ENCODE data around the gene NXPH3. TPM values are rescaled to one million over a fixed set of nuclear protein-coding genes. Genes with fewer than 3 reads are reported as not detected.

NXPH3 gene
- total and polyA plus RNA-seq, 2 of the 13 experiments (the other 11 are each of a cell fraction or from before 2014, with no cell fraction given), result 0.04 to 0.58 TPM

DNA sequence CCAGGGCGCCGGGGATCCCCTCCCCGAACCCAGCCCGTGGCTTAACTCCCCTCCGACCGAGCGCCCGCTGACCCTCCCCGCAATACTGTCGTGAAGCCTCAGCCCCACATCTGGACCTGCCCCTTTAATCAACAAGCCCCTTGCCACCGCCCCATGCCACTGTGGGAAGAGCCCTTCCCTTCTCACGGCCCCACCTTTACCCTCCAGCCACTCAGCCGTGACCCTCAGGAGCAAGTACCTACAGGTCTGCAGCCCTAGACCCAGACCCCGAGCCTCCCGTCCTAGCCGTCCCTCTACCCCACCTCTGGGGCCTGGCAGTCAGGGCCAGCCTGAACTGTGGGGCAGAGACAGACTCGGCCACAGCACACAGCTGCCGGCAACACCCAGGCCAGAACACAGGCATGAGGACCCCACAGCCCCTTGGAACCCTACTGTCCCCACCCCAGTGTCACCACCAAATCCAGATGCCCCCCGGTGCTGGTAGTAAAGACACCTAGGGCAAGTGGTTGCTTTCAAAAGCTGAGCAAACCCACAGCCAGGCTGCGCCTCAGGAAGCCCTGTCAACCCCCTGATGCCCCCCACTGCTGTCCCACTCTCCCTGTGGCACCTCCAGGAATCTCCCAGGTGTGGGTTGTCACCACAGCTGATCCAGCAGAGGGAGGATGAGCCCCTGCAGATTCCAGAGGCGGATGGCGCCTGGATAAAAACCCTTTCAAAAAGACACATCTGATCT lies 1.4 kb downstream of the NXPH3 start (continued):
- TF ChIP-seq TAF15 (IDR thresholded peaks at IDR 0.05; ENCODE audit: low read depth, low read length, poor library complexity, severe bottlenecking) (no peak), MXI1 (IDR thresholded peaks at IDR 0.05; ENCODE audit: borderline replicate concordance, low read depth, low read length) (0 out of 3 replicates have a peak, but pooled peaks have one; percentile 18), PCBP2 (optimal IDR thresholded peaks at IDR 0.05; ENCODE audit: low read depth, low read length, poor library complexity, severe bottlenecking) (no peak), MAF1 (CRISPR knock-in tag; IDR thresholded peaks at IDR 0.05; ENCODE audit: borderline replicate concordance) (no peak), HNRNPL (IDR thresholded peaks at IDR 0.05; ENCODE audit: low read depth, low read length) (no peak), CCDC6 (CRISPR knock-in tag; IDR thresholded peaks at IDR 0.05) (no peak), ZNF746 (CRISPR knock-in tag; IDR thresholded peaks at IDR 0.05) (no peak), NKX3-1 (CRISPR knock-in tag; IDR thresholded peaks at IDR 0.05) (no peak), ZNF225 (CRISPR knock-in tag; IDR thresholded peaks at IDR 0.05) (no peak), U2AF2 (IDR thresholded peaks at IDR 0.05; ENCODE audit: low read depth, low read length) (no peak), RBM39 (IDR thresholded peaks at IDR 0.05; ENCODE audit: low read depth, low read length, poor library complexity, severe bottlenecking) (no peak), ZKSCAN8 (CRISPR knock-in tag; IDR thresholded peaks at IDR 0.05; ENCODE audit: borderline replicate concordance) (no peak), SNRNP70 (IDR thresholded peaks at IDR 0.05; ENCODE audit: low read depth, low read length) (no peak), SALL2 (CRISPR knock-in tag; IDR thresholded peaks at IDR 0.05) (no peak), ZNF644 (CRISPR knock-in tag; IDR thresholded peaks at IDR 0.05; ENCODE audit: low read depth) (no peak), ZNF547 (CRISPR knock-in tag; IDR thresholded peaks at IDR 0.05) (0 out of 2 replicates have a peak, but pooled peaks have one; percentile 41), MZF1 (CRISPR knock-in tag; IDR thresholded peaks at IDR 0.05; ENCODE audit: borderline replicate concordance) (0 out of 2 replicates have a peak, but pooled peaks have one; percentile 35)
- TF ChIP-seq, protein P1, sequence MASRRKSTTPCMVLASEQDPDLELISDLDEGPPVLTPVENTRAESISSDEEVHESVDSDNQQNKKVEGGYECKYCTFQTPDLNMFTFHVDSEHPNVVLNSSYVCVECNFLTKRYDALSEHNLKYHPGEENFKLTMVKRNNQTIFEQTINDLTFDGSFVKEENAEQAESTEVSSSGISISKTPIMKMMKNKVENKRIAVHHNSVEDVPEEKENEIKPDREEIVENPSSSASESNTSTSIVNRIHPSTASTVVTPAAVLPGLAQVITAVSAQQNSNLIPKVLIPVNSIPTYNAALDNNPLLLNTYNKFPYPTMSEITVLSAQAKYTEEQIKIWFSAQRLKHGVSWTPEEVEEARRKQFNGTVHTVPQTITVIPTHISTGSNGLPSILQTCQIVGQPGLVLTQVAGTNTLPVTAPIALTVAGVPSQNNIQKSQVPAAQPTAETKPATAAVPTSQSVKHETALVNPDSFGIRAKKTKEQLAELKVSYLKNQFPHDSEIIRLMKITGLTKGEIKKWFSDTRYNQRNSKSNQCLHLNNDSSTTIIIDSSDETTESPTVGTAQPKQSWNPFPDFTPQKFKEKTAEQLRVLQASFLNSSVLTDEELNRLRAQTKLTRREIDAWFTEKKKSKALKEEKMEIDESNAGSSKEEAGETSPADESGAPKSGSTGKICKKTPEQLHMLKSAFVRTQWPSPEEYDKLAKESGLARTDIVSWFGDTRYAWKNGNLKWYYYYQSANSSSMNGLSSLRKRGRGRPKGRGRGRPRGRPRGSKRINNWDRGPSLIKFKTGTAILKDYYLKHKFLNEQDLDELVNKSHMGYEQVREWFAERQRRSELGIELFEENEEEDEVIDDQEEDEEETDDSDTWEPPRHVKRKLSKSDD (CRISPR knock-in tag; IDR thresholded peaks at IDR 0.05; ENCODE audit: low read depth), result no peak
- TF ChIP-seq, protein P2, sequence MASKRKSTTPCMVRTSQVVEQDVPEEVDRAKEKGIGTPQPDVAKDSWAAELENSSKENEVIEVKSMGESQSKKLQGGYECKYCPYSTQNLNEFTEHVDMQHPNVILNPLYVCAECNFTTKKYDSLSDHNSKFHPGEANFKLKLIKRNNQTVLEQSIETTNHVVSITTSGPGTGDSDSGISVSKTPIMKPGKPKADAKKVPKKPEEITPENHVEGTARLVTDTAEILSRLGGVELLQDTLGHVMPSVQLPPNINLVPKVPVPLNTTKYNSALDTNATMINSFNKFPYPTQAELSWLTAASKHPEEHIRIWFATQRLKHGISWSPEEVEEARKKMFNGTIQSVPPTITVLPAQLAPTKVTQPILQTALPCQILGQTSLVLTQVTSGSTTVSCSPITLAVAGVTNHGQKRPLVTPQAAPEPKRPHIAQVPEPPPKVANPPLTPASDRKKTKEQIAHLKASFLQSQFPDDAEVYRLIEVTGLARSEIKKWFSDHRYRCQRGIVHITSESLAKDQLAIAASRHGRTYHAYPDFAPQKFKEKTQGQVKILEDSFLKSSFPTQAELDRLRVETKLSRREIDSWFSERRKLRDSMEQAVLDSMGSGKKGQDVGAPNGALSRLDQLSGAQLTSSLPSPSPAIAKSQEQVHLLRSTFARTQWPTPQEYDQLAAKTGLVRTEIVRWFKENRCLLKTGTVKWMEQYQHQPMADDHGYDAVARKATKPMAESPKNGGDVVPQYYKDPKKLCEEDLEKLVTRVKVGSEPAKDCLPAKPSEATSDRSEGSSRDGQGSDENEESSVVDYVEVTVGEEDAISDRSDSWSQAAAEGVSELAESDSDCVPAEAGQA (IDR thresholded peaks at IDR 0.05; ENCODE audit: low read depth), result no peak
- TF ChIP-seq, protein P2 (CRISPR knock-in tag; IDR thresholded peaks at IDR 0.05; ENCODE audit: borderline replicate concordance), result no peak
- TF ChIP-seq, protein P3, sequence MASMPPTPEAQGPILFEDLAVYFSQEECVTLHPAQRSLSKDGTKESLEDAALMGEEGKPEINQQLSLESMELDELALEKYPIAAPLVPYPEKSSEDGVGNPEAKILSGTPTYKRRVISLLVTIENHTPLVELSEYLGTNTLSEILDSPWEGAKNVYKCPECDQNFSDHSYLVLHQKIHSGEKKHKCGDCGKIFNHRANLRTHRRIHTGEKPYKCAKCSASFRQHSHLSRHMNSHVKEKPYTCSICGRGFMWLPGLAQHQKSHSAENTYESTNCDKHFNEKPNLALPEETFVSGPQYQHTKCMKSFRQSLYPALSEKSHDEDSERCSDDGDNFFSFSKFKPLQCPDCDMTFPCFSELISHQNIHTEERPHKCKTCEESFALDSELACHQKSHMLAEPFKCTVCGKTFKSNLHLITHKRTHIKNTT (CRISPR knock-in tag; IDR thresholded peaks at IDR 0.05), result no peak

All from HepG2 (cell line).